ENCODE data around the gene DENND1B.

DENND1B gene

GRCh38 chr1:197686702-197687355 lies 88.5 kb downstream of the DENND1B start:
- no peak overlapping the region for H3K4me2 ChIP-seq
- H3K9ac ChIP-seq, result no peak overlapping the region
- H2AFZ ChIP-seq (ENCODE audit: low read depth), result no peak overlapping the region
- H3K4me1 ChIP-seq (ENCODE audit: low read depth, poor library complexity, severe bottlenecking), result no peaks in the 10 kb centered on the region
- no peaks in the 10 kb centered on the region for H3K27me3 ChIP-seq (ENCODE audit: insufficient read depth, low read depth)
- no peaks in the 10 kb centered on the region for H3K36me3 ChIP-seq (ENCODE audit: insufficient read depth)
- 0 out of 2 replicates have a peak, but pooled peaks cover 9% of the 10 kb centered on the region for H3K79me2 ChIP-seq (ENCODE audit: insufficient read depth, low read depth)
- no peaks in the 10 kb centered on the region; the same call in 1 of the 2 replicates for H4K20me1 ChIP-seq (ENCODE audit: insufficient read depth)
- H3K4me3 ChIP-seq (IDR thresholded peaks at IDR 0.05; ENCODE audit: insufficient read depth, low read depth, low read length), result no peak overlapping the region
- TF ChIP-seq CTCF (conservative IDR thresholded peaks at IDR 0.05; ENCODE audit: low read depth, low read length), result no peak
- no peak overlapping the region for H3K27ac ChIP-seq

GRCh38 chr1:197686231-197686630 lies 89.0 kb downstream of the DENND1B start:
- H3K4me3 ChIP-seq (IDR thresholded peaks at IDR 0.05; ENCODE audit: insufficient read depth, low read depth, low read length), result no peak overlapping the region
- H3K79me2 ChIP-seq (ENCODE audit: insufficient read depth, low read depth), result 0 out of 2 replicates have a peak, but pooled peaks cover 9% of the 10 kb centered on the region
- no peak overlapping the region for H3K4me2 ChIP-seq

GRCh38 chr1:197685785-197686184 lies 89.5 kb downstream of the DENND1B start:
- Histone ChIP-seq H3K36me3 (ENCODE audit: insufficient read depth) (no peaks in the 10 kb centered on the region), H3K27me3 (ENCODE audit: insufficient read depth, low read depth) (no peaks in the 10 kb centered on the region), H2AFZ (ENCODE audit: low read depth) (no peak overlapping the region), H3K9ac (no peak overlapping the region), H3K4me3 (IDR thresholded peaks at IDR 0.05; ENCODE audit: insufficient read depth, low read depth, low read length) (no peak overlapping the region), H3K4me2 (no peak overlapping the region), H3K4me1 (ENCODE audit: low read depth, poor library complexity, severe bottlenecking) (no peaks in the 10 kb centered on the region), H3K79me2 (ENCODE audit: insufficient read depth, low read depth) (0 out of 2 replicates have a peak, but pooled peaks cover 9% of the 10 kb centered on the region), H3K27ac (no peak overlapping the region), H4K20me1 (ENCODE audit: insufficient read depth) (no peaks in the 10 kb centered on the region; the same call in 1 of the 2 replicates)
- no peak for TF ChIP-seq CTCF (conservative IDR thresholded peaks at IDR 0.05; ENCODE audit: low read depth, low read length)

More at GRCh38 chr1:197686231-197686630, 89.0 kb downstream of the DENND1B start:
- H2AFZ ChIP-seq (ENCODE audit: low read depth), result no peak overlapping the region
- no peaks in the 10 kb centered on the region; the same call in 1 of the 2 replicates for H4K20me1 ChIP-seq (ENCODE audit: insufficient read depth)
- H3K27me3 ChIP-seq (ENCODE audit: insufficient read depth, low read depth), result no peaks in the 10 kb centered on the region
- H3K27ac ChIP-seq, result no peak overlapping the region
- H3K9ac ChIP-seq, result no peak overlapping the region
- no peak for TF ChIP-seq CTCF (conservative IDR thresholded peaks at IDR 0.05; ENCODE audit: low read depth, low read length)
- no peaks in the 10 kb centered on the region for H3K4me1 ChIP-seq (ENCODE audit: low read depth, poor library complexity, severe bottlenecking)
- H3K36me3 ChIP-seq (ENCODE audit: insufficient read depth), result no peaks in the 10 kb centered on the region

- no peak overlapping the region for H3K9ac ChIP-seq
- H3K4me2 ChIP-seq, result no peak overlapping the region
- H2AFZ ChIP-seq (ENCODE audit: low read depth), result no peak overlapping the region
- H3K79me2 ChIP-seq (ENCODE audit: insufficient read depth, low read depth), result 0 out of 2 replicates have a peak, but pooled peaks cover 8% of the 10 kb centered on the region
- H3K27ac ChIP-seq, result no peak overlapping the region
- TF ChIP-seq CTCF (conservative IDR thresholded peaks at IDR 0.05; ENCODE audit: low read depth, low read length), result no peak
- H3K4me1 ChIP-seq (ENCODE audit: low read depth, poor library complexity, severe bottlenecking), result no peaks in the 10 kb centered on the region
- H3K27me3 ChIP-seq (ENCODE audit: insufficient read depth, low read depth), result no peaks in the 10 kb centered on the region
- H3K36me3 ChIP-seq (ENCODE audit: insufficient read depth), result no peaks in the 10 kb centered on the region
- H3K4me3 ChIP-seq (IDR thresholded peaks at IDR 0.05; ENCODE audit: insufficient read depth, low read depth, low read length), result no peak overlapping the region
- no peaks in the 10 kb centered on the region; the same call in 1 of the 2 replicates for H4K20me1 ChIP-seq (ENCODE audit: insufficient read depth)
These were observed 91.3 kb downstream of the DENND1B start for GRCh38 chr1:197683895-197684553.
